ENCODE measurements around the gene ZNF423. TPM values are rescaled to one million over a fixed set of nuclear protein-coding genes. Genes with fewer than 3 reads are reported as not detected.

Gene ZNF423
- total and polyA plus RNA-seq, 2 donors: 6.4 to 14.0 TPM

DNA sequence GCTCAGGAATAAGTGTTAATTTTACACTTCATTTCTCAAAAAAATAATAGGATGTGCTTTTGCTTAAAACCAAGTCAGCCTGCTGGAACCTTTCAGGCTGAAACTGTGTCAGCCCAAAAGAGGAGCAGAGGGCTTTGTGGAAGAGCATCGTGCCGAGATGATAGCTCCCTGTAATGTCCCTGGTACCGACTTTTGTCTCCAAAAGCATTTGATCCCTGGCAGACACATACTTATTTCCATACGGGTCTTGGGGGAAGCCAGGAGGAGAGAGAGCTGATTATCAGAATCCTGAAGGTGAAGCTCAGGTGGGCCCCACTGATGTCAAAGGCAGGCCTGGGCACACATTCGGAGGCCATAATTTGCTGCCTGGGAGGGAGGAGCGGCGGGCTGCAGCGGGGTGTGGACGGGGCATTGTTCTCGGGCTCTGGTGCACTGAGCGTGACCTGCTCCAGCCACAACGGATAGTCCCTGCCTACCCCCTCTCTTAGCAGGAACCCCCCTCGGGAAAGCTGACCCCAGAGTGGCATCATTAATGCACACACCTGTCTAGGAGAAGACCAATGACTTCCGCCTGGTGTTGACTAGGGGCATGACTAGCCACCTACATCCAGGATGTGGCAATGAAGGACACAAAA, 326.4 kb downstream of the ZNF423 start:
- 87% methylated on average over 14 of the region's 14 CpGs for WGBS
- DNase-seq (ENCODE audit: extremely low spot score): no peak
- Histone ChIP-seq H3K36me3 (ENCODE audit: insufficient read depth) (no peaks in the 10 kb centered on the region), H3K4me3 (ENCODE audit: low read depth, low read length) (no peak overlapping the region), H3K27ac (ENCODE audit: low read depth) (no peak overlapping the region), H3K4me1 (ENCODE audit: insufficient read depth) (no peaks in the 10 kb centered on the region)

- no peak for DNase-seq (ENCODE audit: extremely low spot score)
- 88% methylated on average over 13 of the region's 13 CpGs for WGBS
- H3K36me3 ChIP-seq (ENCODE audit: insufficient read depth): no peaks in the 10 kb centered on the region
- H3K27ac ChIP-seq (ENCODE audit: low read depth): no peak overlapping the region
- no peak overlapping the region for H3K4me3 ChIP-seq (ENCODE audit: low read depth, low read length)
- no peaks in the 10 kb centered on the region for H3K4me1 ChIP-seq (ENCODE audit: insufficient read depth)
Measured at GRCh38 chr16:49528866-49529288, 327.0 kb downstream of the ZNF423 start.

- WGBS: 23% methylated on average over 23 of the region's 23 CpGs
- Histone ChIP-seq H3K4me1 (ENCODE audit: insufficient read depth) (no peaks in the 10 kb centered on the region), H3K4me3 (ENCODE audit: low read depth, low read length) (peak overlapping the region; percentile 30), H3K27ac (ENCODE audit: low read depth) (no peak overlapping the region), H3K36me3 (ENCODE audit: insufficient read depth) (no peaks in the 10 kb centered on the region)
- peak; percentile 65 for DNase-seq (ENCODE audit: extremely low spot score)
Measured at GRCh38 chr16:49528060-49528865, 327.6 kb downstream of the ZNF423 start.

DNA sequence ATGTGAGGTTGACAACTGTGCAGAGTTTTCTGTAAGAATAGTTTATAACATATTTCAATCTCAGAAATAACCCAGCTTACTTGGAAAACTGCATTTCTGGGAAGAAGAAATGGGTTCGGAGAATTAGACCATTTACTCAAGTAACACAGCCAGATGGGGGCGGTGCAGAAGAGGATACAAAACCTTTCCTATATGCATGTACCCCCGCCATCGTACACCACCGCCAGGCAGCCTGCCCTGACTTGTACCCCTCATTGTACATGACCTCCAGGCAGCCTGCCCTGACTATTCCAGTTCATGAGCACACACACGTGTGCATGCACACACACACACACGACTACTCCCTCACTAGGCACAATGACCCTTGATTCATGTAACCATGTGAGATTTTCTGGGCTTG, 328.3 kb downstream of the ZNF423 start:
- WGBS: 78% methylated on average over 7 of the region's 7 CpGs
- no peaks in the 10 kb centered on the region for H3K4me1 ChIP-seq (ENCODE audit: insufficient read depth)
- no peaks in the 10 kb centered on the region for H3K36me3 ChIP-seq (ENCODE audit: insufficient read depth)
- DNase-seq (ENCODE audit: extremely low spot score): no peak
- no peak overlapping the region for H3K4me3 ChIP-seq (ENCODE audit: low read depth, low read length)
- H3K27ac ChIP-seq (ENCODE audit: low read depth): no peak overlapping the region

DNA sequence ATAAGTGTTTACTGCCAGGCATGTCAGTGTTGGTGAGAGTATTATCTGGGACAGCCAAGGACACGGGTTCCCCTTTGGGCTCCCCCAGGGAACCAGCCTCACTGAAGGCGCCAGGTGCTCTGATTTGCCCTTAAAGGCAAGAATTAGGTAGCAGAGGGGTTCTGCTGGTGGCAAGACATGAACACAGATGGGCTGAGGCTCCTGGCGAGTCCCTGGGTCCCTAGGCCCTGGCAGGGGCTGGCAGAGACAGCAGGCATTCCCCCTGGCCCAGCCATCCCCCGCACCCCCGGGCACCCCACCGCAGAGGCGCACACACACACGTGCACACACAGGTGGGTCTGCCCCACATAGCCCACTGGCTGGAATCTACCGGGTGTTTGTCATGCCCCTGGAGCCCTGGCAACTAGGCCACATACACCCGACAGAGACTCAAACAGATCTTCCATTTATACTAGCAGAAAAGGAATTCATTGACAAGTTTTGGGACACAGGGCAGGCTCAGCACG, 329.0 kb downstream of the ZNF423 start:
- DNase-seq (ENCODE audit: extremely low spot score): no peak
- no peaks in the 10 kb centered on the region for H3K4me1 ChIP-seq (ENCODE audit: insufficient read depth)
- no peak overlapping the region for H3K4me3 ChIP-seq (ENCODE audit: low read depth, low read length)
- H3K27ac ChIP-seq (ENCODE audit: low read depth): no peak overlapping the region
- no peaks in the 10 kb centered on the region for H3K36me3 ChIP-seq (ENCODE audit: insufficient read depth)
- WGBS: 95% methylated on average over 11 of the region's 11 CpGs

DNA sequence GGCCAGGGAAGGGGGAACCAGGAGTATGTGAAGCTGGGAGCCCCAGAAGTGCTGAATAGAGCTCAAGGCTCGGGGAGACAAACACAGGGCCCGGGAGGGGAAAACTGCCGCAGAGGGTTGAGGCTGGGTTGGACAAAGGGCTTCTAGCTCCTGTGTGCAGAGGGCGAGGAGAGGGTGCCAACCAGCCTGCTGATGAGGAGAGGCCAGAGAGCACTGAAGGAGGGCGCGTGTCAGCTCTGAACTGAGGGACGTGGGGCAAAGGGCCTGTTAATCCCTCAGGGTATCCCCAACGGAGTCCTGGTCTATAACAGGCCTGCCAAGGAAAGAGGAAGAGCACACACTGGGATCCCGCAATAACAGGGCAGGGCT, 331.0 kb downstream of the ZNF423 start:
- 77% methylated on average over 9 of the region's 9 CpGs for WGBS
- DNase-seq (ENCODE audit: extremely low spot score): no peak
- Histone ChIP-seq H3K36me3 (ENCODE audit: insufficient read depth) (no peaks in the 10 kb centered on the region), H3K27ac (ENCODE audit: low read depth) (no peak overlapping the region), H3K4me3 (ENCODE audit: low read depth, low read length) (no peak overlapping the region), H3K4me1 (ENCODE audit: insufficient read depth) (no peaks in the 10 kb centered on the region)

DNA sequence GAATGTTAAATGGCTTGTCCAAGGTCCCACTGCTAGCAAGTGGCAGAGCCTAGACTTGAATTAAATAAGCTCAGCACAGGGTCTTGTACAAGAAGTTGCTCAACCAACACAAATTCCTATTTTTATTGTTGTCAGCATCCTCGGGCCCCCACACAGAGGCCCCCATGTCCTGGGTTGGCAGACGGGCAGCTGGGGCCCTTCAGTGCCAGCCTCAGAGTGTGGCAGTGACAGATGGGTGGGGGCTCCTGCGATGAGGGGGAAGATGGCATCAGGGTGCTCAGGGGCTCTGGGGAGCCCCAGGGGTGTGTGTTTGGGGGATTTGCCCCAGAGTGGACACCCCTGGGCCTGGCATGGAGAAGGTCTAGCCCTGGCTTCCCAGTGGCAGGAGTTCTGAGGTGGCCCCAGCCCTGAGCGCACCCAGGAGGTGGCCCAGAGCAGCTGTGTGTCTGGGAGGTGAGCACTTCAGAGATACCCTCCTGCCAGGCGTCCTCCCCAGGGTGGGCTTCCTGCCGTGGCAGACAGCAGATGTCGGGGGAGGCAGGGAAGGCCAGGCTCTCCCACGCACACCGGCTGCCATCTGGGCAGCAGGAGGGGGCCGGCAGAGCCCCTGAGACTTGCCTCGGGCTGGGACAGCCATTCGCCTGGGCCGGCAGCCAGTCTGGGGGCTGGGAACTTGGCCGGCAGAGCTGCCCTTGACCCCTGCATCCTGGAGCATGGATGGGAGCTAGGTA, 331.5 kb downstream of the ZNF423 start:
- WGBS: 59% methylated on average over 14 of the region's 14 CpGs
- H3K4me3 ChIP-seq (ENCODE audit: low read depth, low read length): no peak overlapping the region
- H3K36me3 ChIP-seq (ENCODE audit: insufficient read depth): no peaks in the 10 kb centered on the region
- no peak for DNase-seq (ENCODE audit: extremely low spot score)
- no peak overlapping the region for H3K27ac ChIP-seq (ENCODE audit: low read depth)
- no peaks in the 10 kb centered on the region for H3K4me1 ChIP-seq (ENCODE audit: insufficient read depth)

GRCh38 chr16:49523435-49524159, 332.3 kb downstream of the ZNF423 start:
- 95% methylated on average over 17 of the region's 17 CpGs for WGBS
- no peaks in the 10 kb centered on the region for H3K36me3 ChIP-seq (ENCODE audit: insufficient read depth)
- H3K4me1 ChIP-seq (ENCODE audit: insufficient read depth): no peaks in the 10 kb centered on the region
- no peak overlapping the region for H3K4me3 ChIP-seq (ENCODE audit: low read depth, low read length)
- no peak for DNase-seq (ENCODE audit: extremely low spot score)
- H3K27ac ChIP-seq (ENCODE audit: low read depth): no peak overlapping the region

- DNase-seq (ENCODE audit: extremely low spot score): no peak
- H3K36me3 ChIP-seq (ENCODE audit: insufficient read depth): no peaks in the 10 kb centered on the region
- H3K27ac ChIP-seq (ENCODE audit: low read depth): no peak overlapping the region
- 86% methylated on average over 7 of the region's 7 CpGs for WGBS
- no peaks in the 10 kb centered on the region for H3K4me1 ChIP-seq (ENCODE audit: insufficient read depth)
- H3K4me3 ChIP-seq (ENCODE audit: low read depth, low read length): no peak overlapping the region
Measured at GRCh38 chr16:49521734-49522325, 334.1 kb downstream of the ZNF423 start.

GRCh38 chr16:49520492-49521038, 335.3 kb downstream of the ZNF423 start:
- Histone ChIP-seq H3K4me1 (ENCODE audit: insufficient read depth) (no peaks in the 10 kb centered on the region), H3K4me3 (ENCODE audit: low read depth, low read length) (no peak overlapping the region), H3K36me3 (ENCODE audit: insufficient read depth) (no peaks in the 10 kb centered on the region), H3K27ac (ENCODE audit: low read depth) (no peak overlapping the region)
- DNase-seq (ENCODE audit: extremely low spot score): no peak
- 88% methylated on average over 8 of the region's 8 CpGs for WGBS

GRCh38 chr16:49519741-49520140, 336.2 kb downstream of the ZNF423 start:
- WGBS: 96% methylated on average over 4 of the region's 4 CpGs
- Histone ChIP-seq H3K36me3 (ENCODE audit: insufficient read depth) (no peaks in the 10 kb centered on the region), H3K4me1 (ENCODE audit: insufficient read depth) (no peaks in the 10 kb centered on the region)

DNA sequence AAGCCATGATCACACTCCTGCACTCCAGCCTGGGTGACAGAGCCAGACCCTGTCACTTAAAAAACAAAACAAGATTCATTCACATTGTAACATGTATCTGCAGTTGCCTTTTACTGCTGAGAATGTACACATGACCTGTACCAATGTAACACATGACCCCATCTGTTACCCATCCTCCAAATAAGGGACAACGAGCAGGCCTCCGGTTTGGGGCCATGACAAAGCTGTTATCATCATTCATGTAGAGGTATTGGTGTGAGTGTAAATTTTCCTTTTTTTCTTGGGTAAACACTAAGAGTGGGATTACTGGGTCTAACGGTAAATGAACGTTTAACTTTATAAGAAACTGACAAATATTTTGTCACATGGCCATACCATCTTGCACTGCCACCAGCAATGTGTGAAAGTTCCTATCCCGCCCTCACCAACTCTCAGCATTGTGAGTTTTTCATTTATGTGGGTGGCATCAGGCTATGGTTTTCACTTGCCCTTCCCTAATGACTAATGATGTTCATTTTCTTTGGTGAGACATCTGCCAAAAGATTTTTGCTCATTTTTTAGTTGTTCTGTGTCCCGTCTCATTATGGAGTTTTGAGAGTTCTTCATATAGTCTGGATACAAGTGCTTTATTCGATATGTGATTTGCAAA, 336.8 kb downstream of the ZNF423 start:
- H3K4me3 ChIP-seq (ENCODE audit: low read depth, low read length): no peak overlapping the region
- H3K4me1 ChIP-seq (ENCODE audit: insufficient read depth): no peaks in the 10 kb centered on the region
- WGBS: 88% methylated on average over 7 of the region's 7 CpGs
- H3K27ac ChIP-seq (ENCODE audit: low read depth): no peak overlapping the region
- no peak for DNase-seq (ENCODE audit: extremely low spot score)
- no peaks in the 10 kb centered on the region for H3K36me3 ChIP-seq (ENCODE audit: insufficient read depth)

More at GRCh38 chr16:49519741-49520140, 336.2 kb downstream of the ZNF423 start:
- Histone ChIP-seq H3K27ac (ENCODE audit: low read depth) (no peak overlapping the region), H3K4me3 (ENCODE audit: low read depth, low read length) (no peak overlapping the region)
- DNase-seq (ENCODE audit: extremely low spot score): no peak

Measured in urinary bladder (tissue), 4 donors.